ENCODE measurements around the gene ZNF248.

The ZNF248 gene

DNA sequence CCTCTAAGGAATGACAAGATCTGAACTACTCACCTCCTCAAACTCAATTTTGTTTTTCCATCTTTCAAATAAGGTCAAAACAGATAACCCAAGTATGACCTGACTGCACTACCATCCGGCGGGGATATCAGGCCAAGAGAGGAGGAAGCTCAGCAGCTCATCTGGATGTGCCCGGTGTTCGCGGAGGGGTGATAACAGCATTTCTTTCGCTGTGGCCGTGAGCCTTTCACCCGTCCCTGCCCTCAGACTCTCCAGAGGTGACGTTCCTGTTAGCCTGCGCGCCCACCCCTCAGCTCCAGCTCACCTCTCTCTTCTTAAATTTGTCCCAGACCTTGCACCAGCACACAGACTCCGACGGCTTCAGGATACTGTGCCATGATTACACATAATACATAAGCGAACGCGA lies 526 bp downstream of the ZNF248 start:
- Mint-ChIP-seq H3K4me1 (ENCODE audit: low read depth) (peaks cover 28% of the 10 kb centered on the region), H3K27me3 (ENCODE audit: low read depth) (no peaks in the 10 kb centered on the region), H3K4me3 (peak overlapping the region; percentile 85), H3K9me3 (peaks cover 4% of the 10 kb centered on the region), H3K27ac (peak overlapping the region; percentile 83), H3K36me3 (ENCODE audit: low read depth) (peaks cover 15% of the 10 kb centered on the region)

DNA sequence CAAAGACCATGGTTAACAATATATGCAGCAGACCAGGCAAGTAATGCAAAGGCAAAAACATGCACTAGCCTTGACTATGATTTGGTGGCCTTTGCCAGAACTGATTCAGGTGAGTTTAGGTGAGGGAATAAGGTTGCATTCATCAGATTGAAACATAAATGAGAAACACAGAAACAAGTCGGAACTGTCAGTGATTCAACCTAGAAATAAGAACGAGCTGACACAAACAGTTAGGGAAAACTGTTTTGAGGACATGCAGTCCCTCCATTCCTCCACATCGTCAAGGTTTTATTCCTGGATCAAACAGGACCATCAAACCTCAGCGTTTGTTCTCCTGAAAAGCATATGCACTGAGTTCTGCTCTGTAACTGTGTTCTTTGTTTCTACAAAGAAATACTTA lies 1.8 kb downstream of the ZNF248 start:
- no peaks in the 10 kb centered on the region for H3K27me3 Mint-ChIP-seq (ENCODE audit: low read depth)
- peaks cover 28% of the 10 kb centered on the region for H3K4me1 Mint-ChIP-seq (ENCODE audit: low read depth)
- no peaks in the 10 kb centered on the region for H3K9me3 Mint-ChIP-seq
- peaks cover 19% of the 10 kb centered on the region for H3K36me3 Mint-ChIP-seq (ENCODE audit: low read depth)
- no peak overlapping the region for H3K4me3 Mint-ChIP-seq
- H3K27ac Mint-ChIP-seq, result no peak overlapping the region

DNA sequence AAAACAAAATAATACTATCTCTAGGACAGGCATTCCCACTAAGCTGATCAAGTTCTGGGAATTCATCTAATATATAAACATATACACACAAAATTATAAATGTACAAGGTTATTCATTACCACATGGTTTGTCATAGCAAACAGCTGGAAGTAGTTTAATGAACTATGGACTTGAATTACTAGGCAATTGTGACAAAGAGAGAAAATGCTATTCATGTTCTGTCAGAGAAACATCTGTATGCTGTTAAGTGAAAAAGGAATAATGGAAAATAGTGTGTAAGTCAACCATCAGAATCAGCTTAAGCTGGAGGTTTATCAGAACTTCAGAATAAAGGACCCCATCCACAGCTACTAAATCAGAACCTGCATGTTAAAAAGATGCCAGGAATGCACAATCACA lies 2.8 kb downstream of the ZNF248 start:
- no peaks in the 10 kb centered on the region for H3K9me3 Mint-ChIP-seq
- H3K27ac Mint-ChIP-seq, result no peak overlapping the region

DNA sequence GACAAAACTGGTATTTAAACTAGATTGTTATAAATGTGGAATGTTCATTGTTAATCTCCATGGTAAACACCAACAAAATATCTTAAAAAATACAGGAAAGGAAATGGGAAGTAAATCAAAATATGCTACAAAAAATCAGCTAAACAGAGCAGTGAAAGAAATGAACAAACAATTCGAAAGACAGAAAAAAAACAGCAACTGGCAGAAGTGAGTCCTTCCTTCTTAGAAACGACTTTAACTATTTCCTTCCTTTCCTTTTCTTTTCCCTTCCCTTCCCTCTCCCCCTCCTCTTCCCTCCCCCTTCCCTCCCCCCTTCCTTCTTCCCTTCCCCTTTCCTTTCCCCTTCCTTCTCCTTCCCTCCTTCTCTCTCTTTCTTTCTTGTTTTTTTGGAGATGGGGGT lies 12.8 kb downstream of the ZNF248 start:
- peaks cover 46% of the 10 kb centered on the region for H3K36me3 Mint-ChIP-seq (ENCODE audit: low read depth)
- H3K4me1 Mint-ChIP-seq (ENCODE audit: low read depth), result no peaks in the 10 kb centered on the region
- H3K4me3 Mint-ChIP-seq, result no peak overlapping the region
- H3K9me3 Mint-ChIP-seq, result peaks cover 54% of the 10 kb centered on the region
- no peak overlapping the region for H3K27ac Mint-ChIP-seq
- H3K27me3 Mint-ChIP-seq (ENCODE audit: low read depth), result no peaks in the 10 kb centered on the region

More for the DNA sequence above, 2.8 kb downstream of the ZNF248 start:
- Mint-ChIP-seq H3K27me3 (ENCODE audit: low read depth) (no peaks in the 10 kb centered on the region), H3K36me3 (ENCODE audit: low read depth) (peaks cover 19% of the 10 kb centered on the region), H3K4me3 (no peak overlapping the region), H3K4me1 (ENCODE audit: low read depth) (peaks cover 28% of the 10 kb centered on the region)

DNA sequence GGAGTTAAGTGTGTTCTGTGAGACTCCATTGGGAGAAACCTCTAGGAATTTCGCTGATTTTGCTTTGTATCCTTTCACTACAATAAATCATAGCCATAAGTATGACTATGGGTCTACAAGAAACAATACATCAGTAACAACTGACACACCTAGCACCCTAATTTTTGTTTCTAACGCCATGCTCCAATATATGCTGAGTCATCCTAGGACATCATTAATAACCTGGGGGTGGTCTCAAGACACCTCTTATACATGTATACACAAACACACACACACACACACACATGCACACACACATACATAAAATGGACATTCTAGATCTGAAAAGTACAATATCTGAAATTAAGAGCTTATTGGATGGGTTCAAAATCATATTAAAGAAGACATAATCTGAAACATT lies 18.2 kb downstream of the ZNF248 start:
- Mint-ChIP-seq H3K4me1 (ENCODE audit: low read depth) (no peaks in the 10 kb centered on the region), H3K9me3 (peaks cover 66% of the 10 kb centered on the region), H3K4me3 (no peak overlapping the region), H3K36me3 (ENCODE audit: low read depth) (peaks cover 66% of the 10 kb centered on the region), H3K27me3 (ENCODE audit: low read depth) (no peaks in the 10 kb centered on the region), H3K27ac (no peak overlapping the region)

DNA sequence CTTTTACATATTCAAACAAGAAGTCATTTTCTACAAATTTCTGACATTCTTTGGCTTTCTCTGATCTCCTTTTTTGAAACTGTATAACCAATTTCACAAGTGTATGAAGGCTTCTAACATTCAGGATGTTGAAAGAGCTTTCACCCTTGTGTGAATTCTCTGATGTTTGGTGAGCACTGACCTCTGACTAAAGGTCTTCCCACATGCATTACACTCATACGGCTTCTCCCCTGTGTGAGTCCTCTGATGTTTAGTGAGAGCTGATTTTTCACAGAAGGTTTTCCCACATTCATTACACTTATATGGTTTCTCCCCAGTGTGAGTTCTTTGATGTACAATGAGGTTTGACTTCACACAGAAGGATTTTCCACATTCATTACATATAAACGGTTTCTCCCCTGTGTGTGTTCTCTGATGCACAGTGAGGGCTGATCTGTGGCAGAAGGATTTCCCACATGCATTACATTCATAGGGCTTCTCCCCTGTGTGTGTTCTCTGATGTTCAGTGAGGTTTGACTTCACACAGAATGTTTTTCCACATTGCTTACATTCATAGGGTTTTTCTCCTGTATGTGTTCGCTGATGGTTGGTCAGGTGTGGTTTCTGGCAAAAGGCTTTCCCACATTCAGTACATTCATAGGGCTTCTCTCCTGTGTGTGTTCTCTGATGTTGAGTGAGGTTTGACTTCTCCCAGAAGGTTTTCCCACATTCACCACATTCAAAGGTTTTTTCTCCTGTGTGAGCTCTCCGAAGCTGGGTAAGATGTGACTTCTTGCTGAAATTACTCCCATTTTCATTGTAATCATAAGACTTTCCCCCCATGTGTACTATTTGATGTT lies 25.7 kb downstream of the ZNF248 start:
- Mint-ChIP-seq H3K9me3 (peaks cover 91% of the 10 kb centered on the region), H3K4me1 (ENCODE audit: low read depth) (no peaks in the 10 kb centered on the region), H3K27me3 (ENCODE audit: low read depth) (no peaks in the 10 kb centered on the region), H3K27ac (no peak overlapping the region), H3K36me3 (ENCODE audit: low read depth) (peaks cover 78% of the 10 kb centered on the region), H3K4me3 (no peak overlapping the region)

DNA sequence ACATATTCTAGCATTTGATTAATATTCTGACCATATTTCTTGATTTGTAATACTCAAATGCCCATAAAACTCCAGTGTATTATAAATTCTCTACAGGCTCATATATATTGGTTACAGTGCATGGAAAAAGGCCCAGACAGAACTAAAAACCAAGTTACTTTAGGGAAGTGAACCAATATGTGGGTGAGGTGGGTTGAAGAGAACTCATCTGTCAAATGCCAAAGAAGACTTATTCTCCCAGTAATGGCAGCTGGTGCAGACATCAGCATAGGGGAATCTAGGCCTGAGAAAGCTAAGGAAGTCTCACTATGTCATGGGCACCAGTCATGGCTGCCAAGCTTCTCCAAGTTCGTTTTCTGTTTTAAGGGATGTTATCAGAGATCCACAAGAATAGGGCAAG lies 30.6 kb downstream of the ZNF248 start:
- peaks cover 73% of the 10 kb centered on the region for H3K9me3 Mint-ChIP-seq
- no peak overlapping the region for H3K27ac Mint-ChIP-seq
- no peak overlapping the region for H3K4me3 Mint-ChIP-seq
- H3K4me1 Mint-ChIP-seq (ENCODE audit: low read depth), result no peaks in the 10 kb centered on the region
- H3K27me3 Mint-ChIP-seq (ENCODE audit: low read depth), result no peaks in the 10 kb centered on the region
- peaks cover 39% of the 10 kb centered on the region for H3K36me3 Mint-ChIP-seq (ENCODE audit: low read depth)

DNA sequence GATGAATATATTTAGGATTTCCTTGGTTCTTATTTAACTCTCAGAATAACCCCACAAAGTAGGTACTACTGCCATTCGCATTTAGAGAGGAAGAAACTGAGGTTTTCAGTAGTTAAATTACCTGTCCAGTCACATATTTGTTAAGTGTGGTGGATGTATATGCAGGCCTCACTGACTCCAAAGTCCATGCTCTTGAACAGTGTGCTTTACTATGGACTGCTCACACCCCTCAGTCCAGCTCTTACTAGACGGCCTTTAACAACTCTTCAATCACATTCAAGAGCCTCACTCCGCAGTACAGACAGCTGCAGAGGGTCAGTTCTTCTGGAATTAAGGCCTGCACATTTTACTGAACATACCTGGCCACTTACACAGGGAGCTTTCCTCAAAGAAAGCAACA lies 36.2 kb downstream of the ZNF248 start:
- Mint-ChIP-seq H3K4me3 (no peak overlapping the region), H3K27me3 (ENCODE audit: low read depth) (no peaks in the 10 kb centered on the region), H3K4me1 (ENCODE audit: low read depth) (no peaks in the 10 kb centered on the region), H3K27ac (no peak overlapping the region), H3K36me3 (ENCODE audit: low read depth) (peaks cover 4% of the 10 kb centered on the region), H3K9me3 (peaks cover 63% of the 10 kb centered on the region)

DNA sequence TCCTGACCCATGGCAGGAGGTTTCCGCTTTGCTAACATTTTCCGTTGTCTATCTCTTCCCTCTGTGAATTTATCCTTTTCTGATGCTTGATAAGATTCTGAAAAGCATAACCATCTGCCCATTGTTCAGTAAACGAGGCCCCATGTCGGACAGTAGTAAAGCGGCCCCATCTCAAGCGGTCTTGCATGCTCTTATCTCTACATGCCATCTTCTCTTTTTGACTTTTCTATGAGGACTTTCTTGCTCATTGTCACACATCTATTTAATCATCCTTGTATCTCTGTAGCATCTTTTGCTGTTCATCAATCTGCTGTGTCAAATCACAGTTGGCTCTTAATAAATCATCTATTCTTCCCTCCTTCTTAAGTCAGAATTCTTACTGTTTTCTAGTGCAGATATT lies 37.6 kb downstream of the ZNF248 start:
- Mint-ChIP-seq H3K4me3 (no peak overlapping the region), H3K4me1 (ENCODE audit: low read depth) (no peaks in the 10 kb centered on the region), H3K36me3 (ENCODE audit: low read depth) (peaks cover 1% of the 10 kb centered on the region), H3K9me3 (peaks cover 68% of the 10 kb centered on the region), H3K27me3 (ENCODE audit: low read depth) (no peaks in the 10 kb centered on the region), H3K27ac (no peak overlapping the region)

DNA sequence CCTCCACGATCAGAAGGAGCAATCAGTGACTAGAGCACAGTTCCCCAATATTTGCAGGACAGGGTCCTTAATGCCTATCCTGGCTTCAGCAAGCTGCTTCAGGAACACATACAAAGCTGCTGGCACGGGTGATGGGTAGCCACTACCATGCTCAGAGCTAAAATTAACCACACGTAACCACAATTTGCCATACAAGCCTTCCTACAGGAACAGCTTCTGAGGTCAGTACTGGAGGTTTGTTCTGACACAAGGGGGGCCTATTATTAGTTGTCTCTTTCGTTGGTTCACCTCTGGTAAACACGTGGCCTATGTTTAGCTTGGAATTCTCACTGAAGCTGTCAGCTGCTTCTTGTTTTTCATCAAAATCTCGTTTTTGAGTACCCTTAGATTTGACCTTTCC lies 41.1 kb downstream of the ZNF248 start:
- H3K4me1 Mint-ChIP-seq (ENCODE audit: low read depth), result no peaks in the 10 kb centered on the region
- H3K27me3 Mint-ChIP-seq (ENCODE audit: low read depth), result no peaks in the 10 kb centered on the region
- no peak overlapping the region for H3K27ac Mint-ChIP-seq
- no peak overlapping the region for H3K4me3 Mint-ChIP-seq
- H3K9me3 Mint-ChIP-seq, result peaks cover 71% of the 10 kb centered on the region
- no peaks in the 10 kb centered on the region for H3K36me3 Mint-ChIP-seq (ENCODE audit: low read depth)

DNA sequence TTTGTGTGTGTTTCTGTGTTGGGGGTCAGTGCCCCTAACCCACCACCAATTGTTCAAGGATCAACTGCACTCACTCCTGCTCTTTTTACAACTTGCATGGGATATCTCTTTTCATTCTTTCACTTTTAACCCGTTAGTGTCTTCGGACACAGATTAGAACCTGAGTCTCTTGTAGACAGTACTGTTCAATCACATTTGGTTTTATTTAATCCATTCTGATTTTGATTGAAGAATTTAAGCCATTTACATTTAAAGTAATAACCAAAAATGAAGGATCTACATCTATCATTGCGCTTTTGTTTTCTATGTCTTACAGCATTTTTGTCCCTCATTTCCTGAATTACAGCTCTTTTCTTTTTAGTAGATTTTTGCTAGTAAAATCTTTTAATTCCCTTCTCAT lies 43.6 kb downstream of the ZNF248 start:
- Mint-ChIP-seq H3K36me3 (ENCODE audit: low read depth) (no peaks in the 10 kb centered on the region), H3K27me3 (ENCODE audit: low read depth) (no peaks in the 10 kb centered on the region), H3K4me1 (ENCODE audit: low read depth) (no peaks in the 10 kb centered on the region), H3K4me3 (no peak overlapping the region), H3K27ac (no peak overlapping the region), H3K9me3 (peaks cover 55% of the 10 kb centered on the region)

DNA sequence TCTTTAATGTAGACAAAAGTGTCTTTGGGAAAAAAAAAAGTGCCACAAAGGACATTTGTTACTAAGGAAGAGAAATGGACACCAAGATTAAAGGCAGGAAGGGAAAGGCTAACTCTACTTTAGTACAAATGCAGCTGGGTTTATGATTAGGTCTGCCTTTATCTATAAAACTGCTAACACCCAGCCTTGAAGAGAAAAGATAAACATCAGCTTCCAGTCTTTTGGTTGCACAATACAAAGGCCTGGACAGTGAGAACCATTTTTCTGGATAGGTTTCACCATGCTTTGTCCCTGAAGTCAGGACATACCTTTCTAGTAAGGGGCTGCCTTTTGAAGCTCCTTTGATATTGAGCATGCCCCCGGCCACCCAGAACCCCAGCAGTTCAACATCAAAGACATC lies 45.1 kb downstream of the ZNF248 start:
- H3K27me3 Mint-ChIP-seq (ENCODE audit: low read depth), result no peaks in the 10 kb centered on the region
- H3K4me1 Mint-ChIP-seq (ENCODE audit: low read depth), result no peaks in the 10 kb centered on the region
- H3K27ac Mint-ChIP-seq, result no peak overlapping the region
- H3K4me3 Mint-ChIP-seq, result no peak overlapping the region
- H3K36me3 Mint-ChIP-seq (ENCODE audit: low read depth), result no peaks in the 10 kb centered on the region
- H3K9me3 Mint-ChIP-seq, result peaks cover 55% of the 10 kb centered on the region

DNA sequence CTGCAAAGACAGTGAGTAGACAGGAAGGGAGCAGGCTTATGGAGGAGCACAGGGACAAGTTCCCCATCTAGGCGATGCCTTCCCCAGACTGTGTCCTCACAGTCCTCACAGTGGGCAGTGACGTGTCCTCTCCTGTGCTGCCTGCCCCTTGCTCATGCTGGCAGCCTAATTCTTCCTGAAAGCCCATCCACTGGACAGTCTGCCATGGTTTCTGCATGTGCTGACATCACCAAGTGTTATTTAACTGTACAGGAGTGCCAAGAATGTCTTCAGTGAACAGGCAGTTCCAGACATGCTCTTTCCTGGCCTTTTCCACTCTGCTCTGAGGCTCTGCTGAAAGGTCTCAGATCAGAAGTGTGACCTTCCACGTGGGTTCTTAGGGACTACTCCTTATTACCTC lies 54.1 kb downstream of the ZNF248 start:
- Mint-ChIP-seq H3K36me3 (ENCODE audit: low read depth) (no peaks in the 10 kb centered on the region), H3K27ac (no peak overlapping the region), H3K27me3 (ENCODE audit: low read depth) (no peaks in the 10 kb centered on the region), H3K4me1 (ENCODE audit: low read depth) (no peaks in the 10 kb centered on the region), H3K9me3 (peaks cover 23% of the 10 kb centered on the region), H3K4me3 (no peak overlapping the region)

DNA sequence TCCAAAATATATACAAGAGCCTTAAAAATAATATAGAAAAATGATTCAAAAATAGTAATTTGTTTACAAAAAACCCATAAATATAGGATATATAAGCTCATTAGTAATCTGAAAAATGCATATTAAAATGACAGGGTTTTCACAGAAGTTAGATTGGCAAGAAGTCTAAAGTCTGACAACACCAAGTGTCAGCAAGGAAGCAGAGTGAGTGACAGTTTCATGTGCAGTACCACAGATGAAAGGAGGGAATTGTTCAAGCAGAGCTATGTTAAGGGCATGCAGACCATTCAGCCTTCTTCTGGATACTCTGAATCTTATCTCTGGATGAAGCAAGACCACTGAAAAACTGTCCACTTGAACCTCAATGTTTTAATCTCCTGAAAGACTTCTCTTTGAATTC lies 55.9 kb downstream of the ZNF248 start:
- no peak overlapping the region for H3K4me3 Mint-ChIP-seq
- no peaks in the 10 kb centered on the region for H3K4me1 Mint-ChIP-seq (ENCODE audit: low read depth)
- no peak overlapping the region for H3K27ac Mint-ChIP-seq
- no peaks in the 10 kb centered on the region for H3K27me3 Mint-ChIP-seq (ENCODE audit: low read depth)
- H3K36me3 Mint-ChIP-seq (ENCODE audit: low read depth), result no peaks in the 10 kb centered on the region
- peaks cover 30% of the 10 kb centered on the region for H3K9me3 Mint-ChIP-seq

DNA sequence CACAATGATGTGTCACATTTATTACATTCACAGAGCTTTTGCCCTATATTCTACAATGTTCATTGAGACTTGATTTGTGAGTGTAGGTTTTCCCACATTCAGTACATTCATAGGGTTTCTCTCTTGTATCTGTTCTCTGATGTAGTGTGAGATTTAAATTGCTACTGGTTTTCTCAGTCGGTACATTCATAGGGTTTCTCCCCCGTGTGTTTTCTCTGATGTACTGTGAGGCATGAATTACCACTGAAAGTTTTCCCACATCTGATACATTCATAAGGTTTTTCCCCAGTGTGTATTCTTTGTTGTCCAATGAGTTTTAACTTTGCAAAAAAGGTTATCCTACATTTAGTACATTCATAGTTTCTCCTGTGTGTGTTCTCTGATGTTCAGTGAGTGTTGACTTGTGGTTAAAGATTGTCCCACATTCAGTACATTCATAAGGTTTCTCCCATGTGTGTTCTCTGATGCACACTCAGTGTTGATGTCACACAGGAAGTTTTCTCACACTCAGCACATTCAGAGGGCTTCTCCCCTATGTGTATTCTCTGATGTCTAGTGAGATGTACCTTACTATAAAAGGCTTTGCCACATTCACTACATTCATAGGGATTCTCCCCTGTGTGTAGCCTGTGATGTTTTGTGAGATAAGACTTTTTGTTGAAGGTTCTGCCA lies 63.0 kb downstream of the ZNF248 start:
- no peaks in the 10 kb centered on the region for H3K27me3 Mint-ChIP-seq (ENCODE audit: low read depth)
- no peak overlapping the region for H3K4me3 Mint-ChIP-seq
- no peaks in the 10 kb centered on the region for H3K36me3 Mint-ChIP-seq (ENCODE audit: low read depth)
- no peak overlapping the region for H3K27ac Mint-ChIP-seq
- no peaks in the 10 kb centered on the region for H3K4me1 Mint-ChIP-seq (ENCODE audit: low read depth)
- H3K9me3 Mint-ChIP-seq, result peaks cover 51% of the 10 kb centered on the region
